Trophoblast cell (in vitro differentiated cells and primary cell): ENCODE data around the gene PCSK6.

ENCODE experiments used
- DNase-seq, 2 donors: peaks; one replicate each; pipeline ENCODE4 v3.0.0-alpha.2; 2016
- H2AFZ ChIP-seq: 2 replicates; pipeline ENCODE4 v1.6.1; 2013; ENCODE audit warnings: low read length, moderate library complexity, mild to moderate bottlenecking; ENCODE audit not compliant: insufficient read depth, poor library complexity
- H2AK5ac ChIP-seq: 2 replicates; pipeline ENCODE4 v1.6.1; 2013; ENCODE audit warnings: mild to moderate bottlenecking, low read length
- H2BK120ac ChIP-seq: 2 replicates; pipeline ENCODE4 v1.6.1; 2013; ENCODE audit warnings: low read length, mild to moderate bottlenecking, moderate library complexity; ENCODE audit not compliant: insufficient read depth, poor library complexity
- H2BK12ac ChIP-seq: 2 replicates; pipeline ENCODE4 v1.6.1; 2013; ENCODE audit warnings: mild to moderate bottlenecking, low read length, moderate library complexity
- H2BK5ac ChIP-seq: 2 replicates; pipeline ENCODE4 v1.6.1; 2013; ENCODE audit warnings: low read length, low read depth, moderate library complexity, mild to moderate bottlenecking; ENCODE audit not compliant: poor library complexity
- H3K14ac ChIP-seq: 2 replicates; pipeline ENCODE4 v1.6.1; 2013; ENCODE audit warnings: mild to moderate bottlenecking, low read length
- H3K18ac ChIP-seq: 2 replicates; pipeline ENCODE4 v1.6.1; 2013; ENCODE audit warnings: mild to moderate bottlenecking, low read length
- H3K23ac ChIP-seq: 2 replicates; pipeline ENCODE4 v1.6.1; 2013; ENCODE audit warnings: low read length
- H3K27ac ChIP-seq: 2 replicates; pipeline ENCODE4 v1.5.1; 2013; ENCODE audit warnings: low read depth, mild to moderate bottlenecking, inconsistent platforms, low read length, moderate library complexity
- H3K27me3 ChIP-seq: 2 replicates; pipeline ENCODE4 v1.6.1; 2013; ENCODE audit warnings: inconsistent platforms, mild to moderate bottlenecking, low read length, moderate library complexity; ENCODE audit not compliant: insufficient read depth
- H3K36me3 ChIP-seq, 2 experiments: 1 replicate in 1 of 2; 2 replicates in 1 of 2; pipeline ENCODE4 v1.6.1; 2013; ENCODE audit warnings: low read length in 2 of 2, mild to moderate bottlenecking in 2 of 2, moderate library complexity in 1 of 2; ENCODE audit not compliant: insufficient read depth in 2 of 2, control insufficient read depth in 1 of 2
- H3K4ac ChIP-seq: 2 replicates; pipeline ENCODE4 v1.6.1; 2013; ENCODE audit warnings: low read depth, mild to moderate bottlenecking, low read length, moderate library complexity
- H3K4me1 ChIP-seq, 2 experiments: 1 replicate in 1 of 2; 2 replicates in 1 of 2; pipeline ENCODE4 v1.6.1; 2013; ENCODE audit warnings: low read length in 2 of 2, mild to moderate bottlenecking in 2 of 2, moderate library complexity in 1 of 2; ENCODE audit not compliant: insufficient read depth in 2 of 2, control insufficient read depth in 1 of 2
- H3K4me2 ChIP-seq: 2 replicates; pipeline ENCODE4 v1.6.1; 2013; ENCODE audit warnings: inconsistent platforms, mild to moderate bottlenecking, low read length, moderate library complexity
- H3K4me3 ChIP-seq: 2 replicates; pipeline ENCODE4 v1.5.1; 2013; ENCODE audit warnings: mild to moderate bottlenecking, low read depth, low read length, inconsistent platforms
- H3K79me1 ChIP-seq: one replicate; pipeline ENCODE4 v1.6.1; 2013; ENCODE audit warnings: low read length
- H3K79me2 ChIP-seq: 2 replicates; pipeline ENCODE4 v1.6.1; 2013; ENCODE audit warnings: low read length, mild to moderate bottlenecking; ENCODE audit not compliant: control insufficient read depth, insufficient read depth, poor library complexity
- H3K9ac ChIP-seq: 2 replicates; pipeline ENCODE4 v1.6.1; 2013; ENCODE audit warnings: mild to moderate bottlenecking, low read length
- H3K9me3 ChIP-seq: 2 replicates; pipeline ENCODE4 v1.6.1; 2013; ENCODE audit warnings: low read depth, mild to moderate bottlenecking, control low read depth, inconsistent platforms, low read length; ENCODE audit not compliant: insufficient read depth
- H4K12ac ChIP-seq: 2 replicates; pipeline ENCODE4 v1.6.1; 2013; ENCODE audit warnings: low read depth, mild to moderate bottlenecking, low read length, moderate library complexity
- H4K8ac ChIP-seq: 2 replicates; pipeline ENCODE4 v1.6.1; 2013; ENCODE audit warnings: low read depth, mild to moderate bottlenecking, low read length, moderate library complexity
- H4K91ac ChIP-seq: one replicate; pipeline ENCODE4 v1.6.1; 2013; ENCODE audit warnings: low read depth, mild to moderate bottlenecking, low read length, moderate library complexity
- WGBS: extraction: QIAGEN DNeasy Blood & Tissue Kit; methylation state at CpG from one replicate; pipeline ENCODE4 v1.1.7; 2013; ENCODE audit warnings: missing lambda C conversion rate; ENCODE audit not compliant: insufficient read length, insufficient coverage; ENCODE audit errors: extremely low coverage; 5-methylcytosine and 5-hydroxymethylcytosine counted together

The PCSK6 gene

GRCh38 chr15:101348015-101348414 lies 141.5 kb downstream of the PCSK6 start:
- no peaks in the 10 kb centered on the region for H3K27me3 ChIP-seq
- no peak overlapping the region for H2AK5ac ChIP-seq
- H3K36me3 ChIP-seq: no peaks in the 10 kb centered on the region
- H4K8ac ChIP-seq: no peak overlapping the region
- no peak overlapping the region for H2BK120ac ChIP-seq
- no peaks in the 10 kb centered on the region for H3K79me1 ChIP-seq
- no peak overlapping the region for H3K4ac ChIP-seq
- no peak overlapping the region for H3K9ac ChIP-seq
- no peak overlapping the region for H3K27ac ChIP-seq
- no peak overlapping the region for H3K4me2 ChIP-seq
- H3K14ac ChIP-seq: no peak overlapping the region
- no peak for DNase-seq
- no peak overlapping the region for H2BK12ac ChIP-seq
- H3K23ac ChIP-seq: no peak overlapping the region
- WGBS: no CpG with 5 or more reads among the region's 17 CpGs
- no peak overlapping the region for H4K91ac ChIP-seq
- no peaks in the 10 kb centered on the region for H3K9me3 ChIP-seq
- H3K79me2 ChIP-seq: no peaks in the 10 kb centered on the region
- H3K4me3 ChIP-seq: no peak overlapping the region
- H2BK5ac ChIP-seq: no peak overlapping the region
- no peaks in the 10 kb centered on the region for H3K4me1 ChIP-seq
- no peak overlapping the region for H3K18ac ChIP-seq
- H2AFZ ChIP-seq: no peak overlapping the region
- no peak overlapping the region for H4K12ac ChIP-seq

GRCh38 chr15:101347454-101347853 lies 142.1 kb downstream of the PCSK6 start:
- Histone ChIP-seq H2BK5ac (no peak overlapping the region), H3K4me3 (no peak overlapping the region), H2BK12ac (no peak overlapping the region), H3K4me2 (no peak overlapping the region), H3K23ac (no peak overlapping the region), H4K12ac (no peak overlapping the region), H3K9me3 (no peaks in the 10 kb centered on the region), H3K18ac (no peak overlapping the region), H4K8ac (no peak overlapping the region), H3K27ac (no peak overlapping the region), H3K4ac (no peak overlapping the region), H3K9ac (no peak overlapping the region), H2AK5ac (no peak overlapping the region), H4K91ac (no peak overlapping the region), H3K36me3 (no peaks in the 10 kb centered on the region), H3K79me2 (no peaks in the 10 kb centered on the region), H3K14ac (no peak overlapping the region), H3K79me1 (no peaks in the 10 kb centered on the region), H2AFZ (no peak overlapping the region), H3K4me1 (no peaks in the 10 kb centered on the region), H2BK120ac (no peak overlapping the region), H3K27me3 (no peaks in the 10 kb centered on the region)
- WGBS: no CpG with 5 or more reads among the region's 5 CpGs
- DNase-seq: no peak

- no peak overlapping the region for H3K18ac ChIP-seq
- H3K4ac ChIP-seq: no peak overlapping the region
- H2BK120ac ChIP-seq: no peak overlapping the region
- H2BK5ac ChIP-seq: no peak overlapping the region
- H3K36me3 ChIP-seq: no peaks in the 10 kb centered on the region
- H3K9me3 ChIP-seq: no peaks in the 10 kb centered on the region
- H3K79me2 ChIP-seq: no peaks in the 10 kb centered on the region
- no peak overlapping the region for H4K91ac ChIP-seq
- H4K12ac ChIP-seq: no peak overlapping the region
- no peak overlapping the region for H3K14ac ChIP-seq
- H2AK5ac ChIP-seq: no peak overlapping the region
- H3K4me2 ChIP-seq: no peak overlapping the region
- H3K23ac ChIP-seq: no peak overlapping the region
- H3K9ac ChIP-seq: no peak overlapping the region
- H3K27ac ChIP-seq: no peak overlapping the region
- H2AFZ ChIP-seq: no peak overlapping the region
- no peaks in the 10 kb centered on the region for H3K79me1 ChIP-seq
- H4K8ac ChIP-seq: no peak overlapping the region
- no peaks in the 10 kb centered on the region for H3K4me1 ChIP-seq
- H3K27me3 ChIP-seq: no peaks in the 10 kb centered on the region
- no CpG with 5 or more reads among the region's 5 CpGs for WGBS
- no peak overlapping the region for H3K4me3 ChIP-seq
- DNase-seq: no peak
- no peak overlapping the region for H2BK12ac ChIP-seq
These were observed 142.6 kb downstream of the PCSK6 start for GRCh38 chr15:101346928-101347327.

GRCh38 chr15:101342056-101342455 lies 147.5 kb downstream of the PCSK6 start:
- Histone ChIP-seq H3K79me1 (no peaks in the 10 kb centered on the region), H2BK5ac (no peak overlapping the region), H2AFZ (no peak overlapping the region), H3K14ac (no peak overlapping the region), H3K27ac (no peak overlapping the region), H2AK5ac (no peak overlapping the region), H3K4me1 (no peaks in the 10 kb centered on the region), H2BK120ac (no peak overlapping the region), H3K36me3 (no peaks in the 10 kb centered on the region), H3K4me2 (no peak overlapping the region), H3K4me3 (no peak overlapping the region), H2BK12ac (no peak overlapping the region), H3K9me3 (no peaks in the 10 kb centered on the region), H3K9ac (no peak overlapping the region), H4K91ac (no peak overlapping the region), H4K12ac (no peak overlapping the region), H3K27me3 (no peaks in the 10 kb centered on the region), H3K18ac (no peak overlapping the region), H3K4ac (no peak overlapping the region), H3K23ac (no peak overlapping the region), H3K79me2 (no peaks in the 10 kb centered on the region), H4K8ac (no peak overlapping the region)
- DNase-seq: no peak
